Measurements from ENCODE around the gene TRIM44.

Gene TRIM44

DNA sequence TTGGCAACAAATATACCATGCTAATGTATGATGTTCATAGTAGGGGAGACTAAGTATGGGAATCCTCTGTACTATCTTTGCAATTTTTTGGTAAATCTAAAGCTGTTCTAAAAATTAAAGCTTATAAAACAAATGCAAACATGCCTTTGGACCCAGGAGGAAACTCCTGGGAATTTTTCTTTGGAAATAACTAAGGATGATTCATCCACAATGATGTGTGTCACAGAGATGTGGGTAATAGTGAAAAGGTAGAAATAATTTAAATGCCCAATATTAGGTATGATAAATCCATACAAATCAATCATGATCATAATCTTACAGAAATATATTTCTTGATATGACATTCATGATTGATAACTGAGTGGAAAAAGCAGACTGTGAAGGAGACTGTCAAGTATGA lies 135.8 kb downstream of the TRIM44 start:
- TF ChIP-seq CTCF (IDR thresholded peaks at IDR 0.05), result no peak

DNA sequence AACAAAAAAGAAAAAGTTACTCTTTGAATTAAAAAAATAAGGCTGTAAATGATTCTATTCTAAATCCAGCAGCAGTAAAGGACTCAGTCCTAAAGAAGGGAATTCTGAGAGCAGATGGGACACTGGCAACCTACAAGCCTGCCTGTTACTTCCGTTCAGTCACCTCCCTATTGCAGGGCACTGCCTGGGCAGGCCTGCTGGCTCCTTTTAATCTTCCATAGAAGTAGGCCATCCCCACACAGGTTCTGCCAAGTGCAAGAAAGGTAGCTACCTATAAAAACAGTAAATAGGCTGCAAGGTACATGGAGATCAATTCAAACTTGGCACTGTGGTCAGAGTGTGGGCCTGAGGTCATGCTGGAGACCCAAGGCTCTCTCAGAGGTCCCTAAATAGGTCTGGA lies 136.4 kb downstream of the TRIM44 start:
- no peak for TF ChIP-seq CTCF (IDR thresholded peaks at IDR 0.05)

- TF ChIP-seq CTCF (IDR thresholded peaks at IDR 0.05), result no peak
These were observed 137.1 kb downstream of the TRIM44 start for GRCh38 chr11:35799655-35800054.

GRCh38 chr11:35800970-35801953 lies 138.7 kb downstream of the TRIM44 start:
- no peak for TF ChIP-seq CTCF (IDR thresholded peaks at IDR 0.05)

- no peak for TF ChIP-seq CTCF (IDR thresholded peaks at IDR 0.05)
These were observed 139.6 kb downstream of the TRIM44 start for GRCh38 chr11:35802221-35802620.

DNA sequence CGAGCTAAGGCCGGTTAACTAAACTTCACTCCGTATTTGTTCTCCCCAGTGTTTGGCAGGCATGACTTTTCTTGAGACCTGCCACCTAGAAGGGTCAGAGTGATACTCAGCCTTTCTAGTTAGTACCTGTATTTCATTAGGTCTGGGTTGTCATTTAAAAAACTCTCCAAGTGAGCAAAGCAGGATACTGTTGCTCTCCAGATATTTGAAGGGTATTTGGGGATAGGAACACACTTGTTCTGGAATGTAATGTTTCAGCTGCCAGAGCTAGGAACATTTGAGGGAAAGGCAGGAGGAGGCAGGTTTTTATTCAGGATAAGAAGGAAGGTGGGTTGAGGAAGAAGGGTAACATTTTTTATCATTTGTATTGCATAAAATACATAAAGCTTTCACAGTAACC lies 140.1 kb downstream of the TRIM44 start:
- no peak for TF ChIP-seq CTCF (IDR thresholded peaks at IDR 0.05)

DNA sequence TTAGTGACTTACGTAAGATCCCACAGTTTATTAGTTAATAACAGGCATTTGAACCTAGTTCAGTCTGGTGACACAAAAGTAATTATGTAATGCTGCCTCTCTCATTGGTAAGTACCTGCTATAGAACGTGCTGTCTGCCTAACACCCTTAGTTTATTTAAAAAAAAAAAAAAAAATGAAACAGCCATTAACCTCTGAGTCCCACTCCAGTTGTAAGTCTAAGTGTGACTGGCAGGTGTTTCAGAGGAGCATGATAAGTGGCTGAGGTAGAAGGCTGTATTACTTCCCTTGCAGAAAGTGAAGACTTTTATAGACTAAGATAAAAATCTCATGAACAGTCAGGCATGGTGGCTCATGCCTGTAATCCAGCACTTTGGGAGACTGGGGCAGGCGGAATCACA lies 140.5 kb downstream of the TRIM44 start:
- TF ChIP-seq CTCF (IDR thresholded peaks at IDR 0.05), result no peak
